Measurements from ENCODE around the gene AUTS2.

Gene AUTS2

GRCh38 chr7:69693042-69693441 lies 94.8 kb downstream of the AUTS2 start:
- Histone ChIP-seq H3K27ac (no peak overlapping the region), H3K9me3 (no peaks in the 10 kb centered on the region), H3K4me3 (no peak overlapping the region), H3K4me1 (no peaks in the 10 kb centered on the region), H3K36me3 (no peaks in the 10 kb centered on the region), H3K27me3 (no peaks in the 10 kb centered on the region)
- intact Hi-C loops (cut with DNase I; ENCODE audit: low total_unique reads): no loop called here
- no peak for DNase-seq
- TF ChIP-seq CTCF (IDR thresholded peaks at IDR 0.05): no peak

DNA sequence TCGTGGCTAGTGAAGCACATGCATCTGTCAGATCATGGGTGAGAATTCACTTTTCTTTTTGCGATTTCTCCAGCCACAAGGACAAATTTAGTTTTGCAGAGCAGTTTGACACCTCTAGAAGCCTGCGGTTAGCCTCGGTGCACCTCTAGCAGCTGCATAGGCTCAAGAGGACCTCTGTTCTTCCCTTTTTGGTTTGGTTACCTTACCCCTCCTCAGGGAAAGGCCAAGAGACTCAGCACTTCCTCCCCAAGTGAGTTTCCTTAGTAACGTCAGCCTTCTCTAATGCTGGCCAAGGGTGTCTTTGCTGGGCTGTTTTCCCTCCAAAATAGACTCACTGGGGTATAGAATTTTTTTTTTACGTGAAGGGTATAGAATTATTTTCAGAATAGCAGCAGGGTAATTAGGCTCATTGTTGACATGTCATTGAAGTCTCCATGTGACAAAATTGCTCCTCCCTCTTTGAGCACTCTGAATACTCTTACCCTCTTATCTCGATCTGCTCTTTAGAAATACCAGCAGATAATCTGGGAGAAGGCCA lies 97.8 kb downstream of the AUTS2 start:
- H3K36me3 ChIP-seq: no peaks in the 10 kb centered on the region
- no peak overlapping the region for H3K4me3 ChIP-seq
- no peak for TF ChIP-seq CTCF (IDR thresholded peaks at IDR 0.05)
- H3K9me3 ChIP-seq: no peaks in the 10 kb centered on the region
- H3K4me1 ChIP-seq: no peaks in the 10 kb centered on the region
- no peak for DNase-seq
- no peaks in the 10 kb centered on the region for H3K27me3 ChIP-seq
- intact Hi-C loops (cut with DNase I; ENCODE audit: low total_unique reads): no loop called here
- H3K27ac ChIP-seq: no peak overlapping the region

DNA sequence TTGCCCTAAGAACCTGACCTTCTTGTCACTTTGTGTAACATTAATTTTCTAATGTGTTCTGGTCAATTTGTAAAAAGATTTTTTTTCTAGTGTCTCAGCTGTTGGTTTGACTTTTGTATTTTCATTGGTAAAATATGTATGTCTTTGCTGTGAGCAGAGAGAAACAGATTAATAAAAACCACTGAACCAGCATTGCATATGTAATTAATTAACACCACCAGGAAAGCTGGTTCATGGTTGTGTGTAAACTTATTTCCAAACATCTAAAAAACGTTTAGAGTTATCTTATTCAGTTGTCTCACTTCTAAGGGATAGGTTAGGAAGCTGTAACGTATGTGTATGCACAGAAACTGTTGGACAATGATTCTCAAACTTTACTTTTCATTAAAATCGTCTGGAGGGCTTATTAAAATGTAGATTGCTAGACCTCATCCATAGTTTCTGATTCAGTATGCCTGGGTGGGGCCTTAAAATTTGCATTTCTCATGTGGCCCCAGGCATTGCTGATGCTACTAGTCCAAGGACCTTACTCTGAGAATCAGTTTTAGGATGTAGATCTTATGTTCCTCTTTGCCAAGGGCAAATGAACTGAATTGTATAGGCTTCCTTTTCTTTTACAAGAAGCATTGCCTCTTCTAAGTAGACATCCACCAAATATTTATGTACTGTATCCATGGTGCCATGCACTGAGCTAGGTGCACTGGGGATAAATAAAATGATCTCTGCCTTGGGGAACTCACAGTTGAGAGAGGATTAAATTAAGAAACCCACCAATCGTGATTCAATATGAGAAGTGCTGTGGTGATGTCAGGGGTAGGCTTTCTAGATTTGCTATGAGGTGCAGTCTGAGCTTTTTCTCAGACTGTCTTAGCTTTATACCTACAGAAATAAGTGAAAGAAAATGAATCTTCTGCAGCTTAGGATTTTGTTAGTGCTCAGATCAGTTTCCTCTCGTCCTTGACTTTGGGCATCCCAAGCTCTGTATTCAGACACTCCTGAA lies 98.7 kb downstream of the AUTS2 start:
- H3K4me3 ChIP-seq: no peak overlapping the region
- no peaks in the 10 kb centered on the region for H3K36me3 ChIP-seq
- H3K4me1 ChIP-seq: no peaks in the 10 kb centered on the region
- no peak for DNase-seq
- H3K27me3 ChIP-seq: no peaks in the 10 kb centered on the region
- intact Hi-C loops (cut with DNase I; ENCODE audit: low total_unique reads): no loop called here
- H3K27ac ChIP-seq: no peak overlapping the region
- no peak for TF ChIP-seq CTCF (IDR thresholded peaks at IDR 0.05)
- no peaks in the 10 kb centered on the region for H3K9me3 ChIP-seq

DNA sequence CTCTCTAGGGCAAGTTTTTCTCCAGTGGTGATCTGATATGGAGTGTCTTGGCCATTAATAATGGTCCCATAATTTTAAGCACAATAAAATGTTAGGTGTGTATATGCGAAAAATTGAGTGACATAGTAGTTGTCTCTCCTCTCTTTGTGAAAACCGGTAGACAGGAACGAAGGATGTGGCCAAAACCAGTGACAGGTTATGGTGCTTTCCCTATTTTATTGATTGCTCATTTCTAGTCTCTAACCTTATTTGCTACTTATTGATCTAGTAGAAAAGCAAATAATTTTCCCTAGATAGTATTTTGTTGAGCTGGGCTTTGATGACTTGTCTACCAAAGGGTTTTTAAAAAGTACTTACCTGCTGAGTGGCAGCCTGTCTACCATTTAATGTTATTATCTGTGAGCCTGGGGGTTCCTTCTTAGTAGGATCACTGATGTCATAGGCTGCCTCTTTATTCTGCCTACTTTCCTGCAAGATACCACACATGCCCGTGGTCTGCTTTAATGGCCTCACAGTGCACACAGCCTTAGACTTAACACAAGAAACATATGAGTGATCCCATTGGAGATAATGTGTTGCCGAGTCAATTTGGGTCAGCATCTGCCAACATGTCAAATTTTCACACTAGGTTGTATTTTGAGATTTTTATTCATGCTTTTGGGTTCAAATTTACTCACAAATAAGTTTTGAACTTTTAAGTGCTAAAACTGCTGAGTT lies 100.0 kb downstream of the AUTS2 start:
- no peak for TF ChIP-seq CTCF (IDR thresholded peaks at IDR 0.05)
- Histone ChIP-seq H3K4me1 (no peaks in the 10 kb centered on the region), H3K36me3 (no peaks in the 10 kb centered on the region), H3K27me3 (no peaks in the 10 kb centered on the region), H3K4me3 (no peak overlapping the region), H3K9me3 (no peaks in the 10 kb centered on the region), H3K27ac (no peak overlapping the region)
- DNase-seq: no peak
- intact Hi-C loops (cut with DNase I; ENCODE audit: low total_unique reads): no loop called here

DNA sequence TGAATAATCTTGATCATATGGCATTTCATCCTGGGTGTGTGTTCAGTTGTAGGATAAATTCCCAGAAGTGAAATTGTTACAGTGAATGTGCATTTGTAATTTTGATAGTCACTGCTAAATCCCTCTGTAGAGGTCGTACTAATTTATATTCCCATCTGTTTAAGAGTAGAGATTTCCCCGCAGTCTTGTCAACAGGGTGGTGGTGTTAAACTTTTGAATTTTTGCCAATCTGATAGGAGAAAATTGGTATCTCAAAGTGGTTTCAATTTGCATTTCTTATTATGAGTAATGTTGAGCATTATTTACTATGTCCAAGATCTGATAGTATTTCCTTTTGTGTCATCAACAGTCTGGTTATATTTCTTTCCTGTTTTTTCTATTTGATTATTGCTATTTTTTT lies 101.7 kb downstream of the AUTS2 start:
- H3K4me3 ChIP-seq: no peak overlapping the region
- H3K4me1 ChIP-seq: no peaks in the 10 kb centered on the region
- H3K27me3 ChIP-seq: no peaks in the 10 kb centered on the region
- H3K9me3 ChIP-seq: no peaks in the 10 kb centered on the region
- DNase-seq: no peak
- TF ChIP-seq CTCF (IDR thresholded peaks at IDR 0.05): no peak
- no peak overlapping the region for H3K27ac ChIP-seq
- no peaks in the 10 kb centered on the region for H3K36me3 ChIP-seq
- intact Hi-C loops (cut with DNase I; ENCODE audit: low total_unique reads): no loop called here
